ENCODE data around the gene ATXN1.

Gene ATXN1

GRCh38 chr6:16471222-16471909, 289.9 kb downstream of the ATXN1 start:
- Histone ChIP-seq H3K79me2 (ENCODE audit: control insufficient read depth, low read length) (peaks cover 13% of the 10 kb centered on the region), H3K36me3 (ENCODE audit: control insufficient read depth, low read length) (peaks cover 16% of the 10 kb centered on the region), H3K9me2 (replicated peaks; ENCODE audit: control insufficient read depth, low read length) (no peaks in the 10 kb centered on the region), H4K20me1 (ENCODE audit: control insufficient read depth, insufficient read depth, low read depth, low read length) (no peaks in the 10 kb centered on the region), H3K4me2 (ENCODE audit: low read length) (peak overlapping the region; percentile 61), H3K4me3 (ENCODE audit: low read length) (peak overlapping the region; percentile 56), H3K27me3 (ENCODE audit: control insufficient read depth, low read length) (no peaks in the 10 kb centered on the region), H3F3A (ENCODE audit: control insufficient read depth, insufficient read depth) (peaks cover 26% of the 10 kb centered on the region), H3K9me3 (ENCODE audit: control insufficient read depth, insufficient read depth, low read length) (peaks cover 6% of the 10 kb centered on the region; the same call in 1 of the 2 replicates), H3K27ac (ENCODE audit: low read depth, low read length) (peak overlapping the region; percentile 95), H3K4me1 (ENCODE audit: control insufficient read depth, low read length) (peaks cover 97% of the 10 kb centered on the region)
- TF ChIP-seq EZH2phosphoT487 (IDR thresholded peaks at IDR 0.05; ENCODE audit: borderline replicate concordance, low read length) (no peak), CTCF (IDR thresholded peaks at IDR 0.05; ENCODE audit: low read depth, low read length, poor library complexity, severe bottlenecking) (no peak)

GRCh38 chr6:16470502-16471221, 290.6 kb downstream of the ATXN1 start:
- no peaks in the 10 kb centered on the region for H3K9me2 ChIP-seq (replicated peaks; ENCODE audit: control insufficient read depth, low read length)
- peaks cover 26% of the 10 kb centered on the region for H3F3A ChIP-seq (ENCODE audit: control insufficient read depth, insufficient read depth)
- H4K20me1 ChIP-seq (ENCODE audit: control insufficient read depth, insufficient read depth, low read depth, low read length), result no peaks in the 10 kb centered on the region
- peaks cover 92% of the 10 kb centered on the region for H3K4me1 ChIP-seq (ENCODE audit: control insufficient read depth, low read length)
- H3K9me3 ChIP-seq (ENCODE audit: control insufficient read depth, insufficient read depth, low read length), result peaks cover 6% of the 10 kb centered on the region; the same call in 1 of the 2 replicates
- H3K27me3 ChIP-seq (ENCODE audit: control insufficient read depth, low read length), result no peaks in the 10 kb centered on the region
- peak overlapping the region; percentile 95 for H3K27ac ChIP-seq (ENCODE audit: low read depth, low read length)
- H3K36me3 ChIP-seq (ENCODE audit: control insufficient read depth, low read length), result peaks cover 16% of the 10 kb centered on the region
- H3K79me2 ChIP-seq (ENCODE audit: control insufficient read depth, low read length), result peaks cover 13% of the 10 kb centered on the region
- TF ChIP-seq EZH2phosphoT487 (IDR thresholded peaks at IDR 0.05; ENCODE audit: borderline replicate concordance, low read length), result no peak
- TF ChIP-seq CTCF (IDR thresholded peaks at IDR 0.05; ENCODE audit: low read depth, low read length, poor library complexity, severe bottlenecking), result no peak
- peak overlapping the region; percentile 56 for H3K4me3 ChIP-seq (ENCODE audit: low read length)
- peak overlapping the region; percentile 61 for H3K4me2 ChIP-seq (ENCODE audit: low read length)

DNA sequence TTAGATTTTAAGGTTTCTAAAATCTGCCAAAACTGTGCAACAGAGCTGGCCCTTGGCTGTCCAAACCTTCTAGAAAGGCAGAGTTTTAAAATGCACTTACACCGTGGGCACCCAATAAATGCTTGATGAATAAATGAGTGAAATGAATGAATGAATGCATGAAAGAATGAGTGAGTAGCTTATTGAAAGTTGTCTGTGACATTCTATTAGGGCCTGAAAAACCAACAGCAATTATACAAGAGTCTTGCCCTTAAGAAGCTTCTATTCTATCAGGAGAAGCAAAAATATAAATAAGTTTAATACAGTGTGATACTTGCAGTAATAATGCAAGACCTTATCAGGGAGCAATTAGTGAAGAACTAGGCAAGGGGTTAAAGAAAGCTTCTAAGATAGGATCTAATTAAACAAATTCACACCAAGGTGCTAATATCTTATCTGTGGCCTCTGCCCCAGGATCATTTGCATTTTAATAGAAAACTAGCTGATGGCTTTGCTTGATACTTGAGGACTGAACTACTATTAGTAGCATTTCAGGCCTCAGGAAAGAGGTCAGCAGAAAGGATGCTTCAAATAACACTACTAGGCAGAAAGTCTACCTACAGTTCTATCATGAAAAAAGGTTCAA, 292.2 kb downstream of the ATXN1 start:
- no peaks in the 10 kb centered on the region for H3K9me2 ChIP-seq (replicated peaks; ENCODE audit: control insufficient read depth, low read length)
- H3K4me2 ChIP-seq (ENCODE audit: low read length), result peak overlapping the region; percentile 61
- H3K4me1 ChIP-seq (ENCODE audit: control insufficient read depth, low read length), result peaks cover 76% of the 10 kb centered on the region
- H3K27me3 ChIP-seq (ENCODE audit: control insufficient read depth, low read length), result no peaks in the 10 kb centered on the region
- no peaks in the 10 kb centered on the region for H3K9me3 ChIP-seq (ENCODE audit: control insufficient read depth, insufficient read depth, low read length)
- H3K27ac ChIP-seq (ENCODE audit: low read depth, low read length), result peak overlapping the region; percentile 95; the same call in 1 of the 2 replicates
- H3K4me3 ChIP-seq (ENCODE audit: low read length), result peak overlapping the region; percentile 3; the same call in 1 of the 2 replicates
- H3K79me2 ChIP-seq (ENCODE audit: control insufficient read depth, low read length), result peaks cover 2% of the 10 kb centered on the region; the same call in 1 of the 2 replicates
- TF ChIP-seq EZH2phosphoT487 (IDR thresholded peaks at IDR 0.05; ENCODE audit: borderline replicate concordance, low read length) (no peak), CTCF (IDR thresholded peaks at IDR 0.05; ENCODE audit: low read depth, low read length, poor library complexity, severe bottlenecking) (no peak)
- peaks cover 9% of the 10 kb centered on the region for H3K36me3 ChIP-seq (ENCODE audit: control insufficient read depth, low read length)
- H3F3A ChIP-seq (ENCODE audit: control insufficient read depth, insufficient read depth), result peaks cover 26% of the 10 kb centered on the region
- H4K20me1 ChIP-seq (ENCODE audit: control insufficient read depth, insufficient read depth, low read depth, low read length), result no peaks in the 10 kb centered on the region
